GM21528 (cell line): ENCODE measurements around the gene TSR3.

ENCODE experiments used
- ATAC-seq: cut with Tn5 transposase; IDR thresholded peaks from one replicate; pipeline ENCODE4 v1.9.1; 2021; ENCODE audit warnings: mild to moderate bottlenecking, moderate library complexity; ENCODE audit not compliant: unreplicated experiment, low FRiP score

TSR3 gene

GRCh38 chr16:1326946-1327618 lies 24.6 kb downstream of the TSR3 start:
- ATAC-seq: no peak

GRCh38 chr16:1326391-1326790 lies 25.3 kb downstream of the TSR3 start:
- ATAC-seq: no peak

- ATAC-seq: no peak
Observed at GRCh38 chr16:1325673-1326371, 25.9 kb downstream of the TSR3 start.

- no peak for ATAC-seq
Observed at GRCh38 chr16:1325261-1325660, 26.4 kb downstream of the TSR3 start.

GRCh38 chr16:1324286-1324826 lies 27.3 kb downstream of the TSR3 start:
- ATAC-seq: no peak

- ATAC-seq: no peak
Observed at GRCh38 chr16:1323296-1324239, 28.1 kb downstream of the TSR3 start.

GRCh38 chr16:1322407-1322806 lies 29.3 kb downstream of the TSR3 start:
- no peak for ATAC-seq

GRCh38 chr16:1320658-1321240 lies 30.9 kb downstream of the TSR3 start:
- ATAC-seq: no peak

- no peak for ATAC-seq
Observed at GRCh38 chr16:1320097-1320496, 31.6 kb downstream of the TSR3 start.

- ATAC-seq: no peak
Observed at GRCh38 chr16:1319041-1319440, 32.6 kb downstream of the TSR3 start.

- ATAC-seq: no peak
Observed at GRCh38 chr16:1318268-1318545, 33.5 kb downstream of the TSR3 start.

GRCh38 chr16:1317479-1318267 lies 34.0 kb downstream of the TSR3 start:
- no peak for ATAC-seq

- ATAC-seq: no peak
Observed at GRCh38 chr16:1316033-1316405, 35.7 kb downstream of the TSR3 start.

GRCh38 chr16:1315081-1316032 lies 36.3 kb downstream of the TSR3 start:
- ATAC-seq: no peak

GRCh38 chr16:1314399-1315068 lies 37.1 kb downstream of the TSR3 start:
- no peak for ATAC-seq

- no peak for ATAC-seq
Observed at GRCh38 chr16:1313721-1314369, 37.8 kb downstream of the TSR3 start.

- no peak for ATAC-seq
Observed at GRCh38 chr16:1312903-1313302, 38.8 kb downstream of the TSR3 start.

GRCh38 chr16:1312467-1312816 lies 39.2 kb downstream of the TSR3 start:
- ATAC-seq: no peak
